GM19468 (cell line): Measurements from ENCODE around the gene CAV1.

Experiments
- ATAC-seq: cut with Tn5 transposase; IDR thresholded peaks from one replicate; pipeline ENCODE4 v1.9.1; 2021; ENCODE audit warnings: mild to moderate bottlenecking, moderate library complexity, moderate number of reproducible peaks; ENCODE audit not compliant: unreplicated experiment; ENCODE audit errors: extremely low read depth

The CAV1 gene

DNA sequence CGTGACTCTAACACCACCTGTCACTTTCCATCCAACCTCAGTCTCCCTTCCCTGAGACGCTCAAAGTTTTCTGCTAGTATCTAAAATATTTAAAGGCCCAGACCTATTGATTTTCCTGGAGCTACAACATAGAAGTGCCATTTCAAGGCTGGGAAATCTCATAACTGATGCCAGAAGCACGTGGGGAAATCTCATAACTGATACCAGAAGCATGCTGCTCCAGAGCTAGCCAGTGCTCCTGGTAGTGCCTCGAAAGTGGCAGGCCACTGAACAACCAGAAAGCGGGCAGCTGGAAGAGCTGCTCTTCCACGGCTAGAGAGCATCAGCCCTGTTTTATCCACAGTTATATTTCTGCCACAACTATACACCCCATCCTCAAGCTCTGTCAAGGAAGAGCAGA is 72.5 kb downstream of the CAV1 start:
- no peak for ATAC-seq

DNA sequence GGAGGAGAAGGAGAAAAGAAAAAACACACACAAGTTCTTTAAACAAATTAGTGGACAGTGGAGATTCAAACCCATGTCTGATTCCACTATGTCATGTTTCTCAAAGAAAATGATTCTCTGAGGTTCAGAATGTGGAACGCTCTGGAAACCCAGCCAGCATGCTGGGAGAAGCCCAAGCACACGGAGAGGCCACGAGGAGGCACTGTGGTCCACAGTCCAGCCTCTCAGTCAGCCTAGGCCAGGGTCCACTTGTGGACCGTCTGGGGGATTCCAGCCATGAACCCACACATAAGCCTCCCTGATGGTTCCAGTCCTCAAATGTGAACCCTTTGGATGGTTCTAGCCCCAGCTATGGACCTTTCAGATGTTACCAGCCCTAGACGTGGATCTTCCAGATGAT is 73.4 kb downstream of the CAV1 start:
- no peak for ATAC-seq

DNA sequence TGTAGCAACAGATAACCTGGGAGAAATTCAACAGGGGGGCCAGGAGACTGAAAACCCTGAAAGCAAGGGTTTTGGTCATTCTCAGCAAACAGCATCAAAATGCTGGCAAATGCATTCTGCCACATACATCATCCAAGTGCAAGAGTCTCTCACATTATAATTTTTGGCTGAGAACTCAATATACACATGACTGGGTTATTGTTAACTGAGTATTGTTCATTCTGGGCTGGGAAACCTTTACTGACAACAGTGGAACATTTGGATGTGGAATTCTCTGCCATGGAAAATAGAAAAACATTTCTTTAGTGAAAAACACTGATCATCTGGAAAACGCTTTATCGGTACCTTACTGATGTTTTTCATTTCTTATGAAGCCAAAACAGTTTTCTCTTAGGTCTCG is 74.0 kb downstream of the CAV1 start:
- no peak for ATAC-seq

DNA sequence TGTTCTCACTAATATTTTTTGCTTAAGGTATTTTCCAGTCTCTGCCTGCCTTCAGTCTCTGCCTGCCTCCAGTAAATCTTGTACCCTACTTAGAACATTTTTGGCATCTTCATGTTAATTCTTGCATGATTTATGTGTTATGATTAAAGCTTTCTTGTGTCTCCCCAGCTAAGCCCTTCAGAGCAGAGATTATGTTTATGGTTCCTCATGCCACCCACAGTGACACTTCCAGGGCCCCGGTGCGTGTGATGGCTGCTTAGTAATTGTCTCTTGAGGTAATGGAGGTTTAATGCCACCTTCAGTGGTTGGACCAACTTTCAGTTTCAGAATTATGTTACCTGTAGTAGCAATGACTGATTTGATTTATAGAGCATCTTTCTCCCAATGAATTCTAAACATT is 76.6 kb downstream of the CAV1 start:
- ATAC-seq = no peak

DNA sequence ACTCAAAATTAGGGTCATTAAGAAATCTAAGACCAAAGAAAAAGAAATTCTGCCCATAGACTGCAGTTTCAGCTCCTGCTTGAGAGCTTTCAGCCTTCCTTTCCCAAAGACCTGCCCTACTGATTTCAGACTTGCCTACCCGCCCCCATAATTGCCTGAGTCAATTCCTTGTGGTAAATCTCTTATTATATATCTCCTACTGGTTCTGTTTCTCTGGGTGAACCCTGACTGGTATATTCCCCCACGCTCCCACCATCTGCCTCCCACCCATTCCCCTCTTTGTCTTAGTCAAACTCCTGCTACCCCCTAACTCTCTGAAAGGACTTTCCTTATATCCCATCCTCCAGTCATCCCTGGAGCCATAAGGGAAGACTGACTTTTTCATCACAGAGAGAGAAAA is 82.5 kb downstream of the CAV1 start:
- no peak for ATAC-seq

DNA sequence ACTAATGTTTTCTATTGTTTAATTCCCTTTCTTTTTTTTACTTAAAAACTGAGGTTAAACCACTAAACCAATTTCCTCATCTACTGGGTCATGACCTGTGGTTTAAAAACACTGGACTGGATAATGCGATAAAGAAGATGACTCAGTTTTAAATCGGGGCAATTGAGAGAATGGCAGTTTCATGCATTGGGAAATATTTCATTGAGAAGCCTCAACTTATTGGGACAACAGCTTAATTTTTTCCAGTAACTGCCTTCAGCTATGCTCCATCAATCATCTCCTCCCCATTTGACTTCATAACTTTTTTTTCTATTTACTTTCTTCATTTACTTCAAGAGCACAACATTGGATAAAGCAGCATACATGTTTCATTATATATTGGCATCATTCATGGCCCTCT is 85.4 kb downstream of the CAV1 start:
- no peak for ATAC-seq

DNA sequence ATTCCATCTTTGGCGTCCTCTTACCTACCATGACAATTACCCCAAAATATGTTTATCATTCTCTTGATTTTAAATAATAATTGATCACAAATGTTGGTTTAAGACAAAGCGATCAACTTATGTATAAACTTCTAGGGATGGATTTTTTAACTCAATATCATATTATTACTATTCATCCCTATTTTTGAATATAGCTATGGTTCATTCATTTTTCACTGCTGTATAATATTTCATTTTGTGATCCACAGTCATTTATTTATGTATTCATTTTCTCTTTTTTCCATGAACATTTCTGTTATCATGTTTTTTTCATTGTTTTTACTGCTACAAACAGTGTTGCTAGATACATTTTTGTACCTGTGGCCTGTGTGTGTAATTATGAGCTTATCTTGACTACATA is 85.9 kb downstream of the CAV1 start:
- no peak for ATAC-seq
